Epithelial cell of alveolus of lung (primary cell): ENCODE results near the gene PRAC1. TPM values are rescaled to one million over a fixed set of nuclear protein-coding genes. Genes with fewer than 3 reads are reported as not detected.

ENCODE experiments used
- total RNA-seq: library from RNA; depleted of rRNA; stranded (reverse); fragments of >200 nt; gene quantifications from 2 replicates; pipeline ENCODE4 v1.2.1, GENCODE V29; 2015

PRAC1 gene
- total RNA-seq = not detected in 2 replicates

GRCh38 chr17:48722201-48722907 is at the start of gene PRAC1:
PRAC1 (minus strand) TSS chr17:48722518; CDS start chr17:48722392, 126 bp downstream.

GRCh38 chr17:48728232-48729231 is 6.2 kb upstream of the PRAC1 start, which contains the start of gene HOXB13:
HOXB13 (minus strand) TSS chr17:48728750; CDS start chr17:48728593, 157 bp downstream.

GRCh38 chr17:48722915-48723422 is 651 bp upstream of the PRAC1 start, which contains the start of gene PRAC2:
PRAC2 (plus strand) TSS chr17:48723185; CDS start chr17:48724411, 1,226 bp downstream.

Other genes with a start within 250 kb of the PRAC1 start
- gene HOXB1, start 191.5 kb downstream of the PRAC1 start, total RNA-seq = not detected in 2 replicates
- 28.7 and 38.7 TPM in 2 replicates for gene HOXB2, start 177.4 kb downstream of the PRAC1 start, total RNA-seq
- gene HOXB4, start 144.2 kb downstream of the PRAC1 start, total RNA-seq = 10.3 and 12.5 TPM in 2 replicates
- 26.4 and 44.7 TPM in 2 replicates for gene HOXB3, start 132.3 kb downstream of the PRAC1 start, total RNA-seq
- gene HOXB5, start 128.7 kb downstream of the PRAC1 start, total RNA-seq = 8.4 and 18.9 TPM in 2 replicates
- 64.5 and 66.3 TPM in 2 replicates for gene HOXB6, start 117.5 kb downstream of the PRAC1 start, total RNA-seq
- gene HOXB7, start 111.5 kb downstream of the PRAC1 start, total RNA-seq = 13.2 and 14.9 TPM in 2 replicates
- gene HOXB8, start 107.2 kb downstream of the PRAC1 start, total RNA-seq = 0.39 and 1.4 TPM in 2 replicates
- not detected in 2 replicates for gene HOXB9, start 96.2 kb downstream of the PRAC1 start, total RNA-seq
- not detected in 2 replicates for gene PRAC2, start 667 bp upstream of the PRAC1 start, total RNA-seq
- not detected in 2 replicates for gene HOXB13, start 6.2 kb upstream of the PRAC1 start, total RNA-seq
- gene TTLL6, start 94.7 kb upstream of the PRAC1 start, total RNA-seq = 2.5 TPM in 1 of 2 replicates, not detected in the other
- gene CALCOCO2, start 108.5 kb upstream of the PRAC1 start, total RNA-seq = 44.1 and 48.6 TPM in 2 replicates
- 81.8 and 150 TPM in 2 replicates for gene ATP5MC1, start 170.3 kb upstream of the PRAC1 start, total RNA-seq
- gene UBE2Z, start 185.9 kb upstream of the PRAC1 start, total RNA-seq = 69.9 and 83.8 TPM in 2 replicates
- gene SNF8, start 222.3 kb upstream of the PRAC1 start, total RNA-seq = 63.6 and 141 TPM in 2 replicates
- not detected in 2 replicates for gene GIP, start 246.1 kb upstream of the PRAC1 start, total RNA-seq